Measurements from ENCODE around the gene SPPL2B.

SPPL2B gene

GRCh38 chr19:2307518-2308012, 20.9 kb upstream of the SPPL2B start:
- H3K4me2 ChIP-seq (ENCODE audit: low read depth, low read length, poor library complexity, severe bottlenecking) = no peak overlapping the region
- H2AFZ ChIP-seq (ENCODE audit: low read depth, low read length, severe bottlenecking) = no peak overlapping the region
- no peaks in the 10 kb centered on the region for H3K27me3 ChIP-seq (ENCODE audit: low read length)
- H3K4me3 ChIP-seq (ENCODE audit: insufficient read depth, low read length, poor library complexity, severe bottlenecking) = no peak overlapping the region
- H4K20me1 ChIP-seq (ENCODE audit: low read depth, low read length) = no peaks in the 10 kb centered on the region
- no peak overlapping the region for H3K27ac ChIP-seq (ENCODE audit: low read depth, low read length)
- no peak overlapping the region for H3K9ac ChIP-seq (ENCODE audit: low read length)
- no peaks in the 10 kb centered on the region for H3K9me3 ChIP-seq (ENCODE audit: insufficient read depth, low read length)
- TF ChIP-seq EZH2phosphoT487 (conservative IDR thresholded peaks at IDR 0.05; ENCODE audit: low read length) = no peak
- TF ChIP-seq CTCF (IDR thresholded peaks at IDR 0.05; ENCODE audit: insufficient read depth, low read length, poor library complexity, severe bottlenecking) = no peak
- no peaks in the 10 kb centered on the region for H3K9me2 ChIP-seq (replicated peaks; ENCODE audit: insufficient read depth, low read length)
- no peaks in the 10 kb centered on the region for H3K36me3 ChIP-seq (ENCODE audit: low read length)
- no peaks in the 10 kb centered on the region for H3F3A ChIP-seq (ENCODE audit: insufficient read depth)
- no peaks in the 10 kb centered on the region for H3K79me2 ChIP-seq (ENCODE audit: insufficient read depth, low read length)

- H3K4me2 ChIP-seq (ENCODE audit: low read depth, low read length, poor library complexity, severe bottlenecking) = no peak within 1 kb of the TSS
- H3K36me3 ChIP-seq (ENCODE audit: low read length) = no peaks in the 10 kb centered on the region
- H4K20me1 ChIP-seq (ENCODE audit: low read depth, low read length) = no peaks in the 10 kb centered on the region
- no peaks in the 10 kb centered on the region for H3F3A ChIP-seq (ENCODE audit: insufficient read depth)
- H3K9ac ChIP-seq (ENCODE audit: low read length) = no peak within 1 kb of the TSS
- no peak within 1 kb of the TSS for H2AFZ ChIP-seq (ENCODE audit: low read depth, low read length, severe bottlenecking)
- no peak for TF ChIP-seq CTCF (IDR thresholded peaks at IDR 0.05; ENCODE audit: insufficient read depth, low read length, poor library complexity, severe bottlenecking)
- no peak for TF ChIP-seq EZH2phosphoT487 (conservative IDR thresholded peaks at IDR 0.05; ENCODE audit: low read length)
- H3K27ac ChIP-seq (ENCODE audit: low read depth, low read length) = no peak within 1 kb of the TSS
- no peaks in the 10 kb centered on the region for H3K79me2 ChIP-seq (ENCODE audit: insufficient read depth, low read length)
- H3K9me3 ChIP-seq (ENCODE audit: insufficient read depth, low read length) = no peaks in the 10 kb centered on the region
- no peak within 1 kb of the TSS for H3K4me3 ChIP-seq (ENCODE audit: insufficient read depth, low read length, poor library complexity, severe bottlenecking)
- H3K9me2 ChIP-seq (replicated peaks; ENCODE audit: insufficient read depth, low read length) = no peaks in the 10 kb centered on the region
- H3K27me3 ChIP-seq (ENCODE audit: low read length) = no peaks in the 10 kb centered on the region
Measured at GRCh38 chr19:2308114-2308556, 20.3 kb upstream of the SPPL2B start, which contains the start of gene LINGO3. Gene LINGO3, minus strand, starts transcription at chr19:2308154. Its CDS starts 16,378 bp downstream, at chr19:2291776.

- H2AFZ ChIP-seq (ENCODE audit: low read depth, low read length, severe bottlenecking) = no peak overlapping the region
- no peak overlapping the region for H3K27ac ChIP-seq (ENCODE audit: low read depth, low read length)
- no peaks in the 10 kb centered on the region for H3K9me2 ChIP-seq (replicated peaks; ENCODE audit: insufficient read depth, low read length)
- H3K36me3 ChIP-seq (ENCODE audit: low read length) = no peaks in the 10 kb centered on the region
- H4K20me1 ChIP-seq (ENCODE audit: low read depth, low read length) = no peaks in the 10 kb centered on the region
- H3F3A ChIP-seq (ENCODE audit: insufficient read depth) = no peaks in the 10 kb centered on the region
- H3K27me3 ChIP-seq (ENCODE audit: low read length) = no peaks in the 10 kb centered on the region
- H3K79me2 ChIP-seq (ENCODE audit: insufficient read depth, low read length) = no peaks in the 10 kb centered on the region
- H3K9ac ChIP-seq (ENCODE audit: low read length) = no peak overlapping the region
- no peak overlapping the region for H3K4me3 ChIP-seq (ENCODE audit: insufficient read depth, low read length, poor library complexity, severe bottlenecking)
- 0 out of 2 replicates have a peak, but pooled peaks cover 1% of the 10 kb centered on the region for H3K9me3 ChIP-seq (ENCODE audit: insufficient read depth, low read length)
- TF ChIP-seq EZH2phosphoT487 (conservative IDR thresholded peaks at IDR 0.05; ENCODE audit: low read length) = no peak
- TF ChIP-seq CTCF (IDR thresholded peaks at IDR 0.05; ENCODE audit: insufficient read depth, low read length, poor library complexity, severe bottlenecking) = no peak
- H3K4me2 ChIP-seq (ENCODE audit: low read depth, low read length, poor library complexity, severe bottlenecking) = no peak overlapping the region
Measured at GRCh38 chr19:2309734-2310362, 18.6 kb upstream of the SPPL2B start.

Data from SU-DHL-6 (cell line).